Measurements from ENCODE around the gene CMYA5. TPM values are rescaled to one million over a fixed set of nuclear protein-coding genes. Genes with fewer than 3 reads are reported as not detected.

The CMYA5 gene
- total RNA-seq, 3 donors from 2014 or later: 5.0 to 132 (median 37.0) TPM

DNA sequence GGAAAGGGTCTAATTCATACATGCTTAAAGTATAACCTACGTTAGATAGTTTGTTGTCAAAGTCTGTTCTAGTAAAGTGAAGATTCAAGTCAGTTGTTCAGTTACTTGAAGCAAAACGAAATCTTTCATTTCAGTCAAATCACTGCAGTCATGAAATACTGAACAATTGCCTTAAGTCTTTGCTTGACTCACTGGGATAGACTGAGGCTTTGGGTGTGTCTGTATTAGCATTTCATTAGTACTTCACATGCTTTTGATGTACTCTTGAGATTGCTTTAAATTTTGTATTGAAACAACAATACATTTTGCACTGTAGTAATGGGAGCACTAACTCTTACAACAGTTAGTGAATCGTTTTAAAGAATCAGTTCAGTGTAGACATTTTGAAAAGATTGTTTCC is 4.0 kb upstream of the CMYA5 start:
- Histone ChIP-seq H3K27me3 (no peaks in the 10 kb centered on the region), H3K4me3 (no peak overlapping the region), H3K27ac (no peak overlapping the region), H3K4me1 (no peaks in the 10 kb centered on the region), H3K36me3 (no peaks in the 10 kb centered on the region), H3K9me3 (no peaks in the 10 kb centered on the region)
- intact Hi-C loops (cut with DNase I; ENCODE audit: low total_unique reads): no loop called here
- no peak for TF ChIP-seq POLR2AphosphoS5 (IDR thresholded peaks at IDR 0.05)
- no peak for TF ChIP-seq POLR2A (IDR thresholded peaks at IDR 0.05)
- TF ChIP-seq, protein P1, sequence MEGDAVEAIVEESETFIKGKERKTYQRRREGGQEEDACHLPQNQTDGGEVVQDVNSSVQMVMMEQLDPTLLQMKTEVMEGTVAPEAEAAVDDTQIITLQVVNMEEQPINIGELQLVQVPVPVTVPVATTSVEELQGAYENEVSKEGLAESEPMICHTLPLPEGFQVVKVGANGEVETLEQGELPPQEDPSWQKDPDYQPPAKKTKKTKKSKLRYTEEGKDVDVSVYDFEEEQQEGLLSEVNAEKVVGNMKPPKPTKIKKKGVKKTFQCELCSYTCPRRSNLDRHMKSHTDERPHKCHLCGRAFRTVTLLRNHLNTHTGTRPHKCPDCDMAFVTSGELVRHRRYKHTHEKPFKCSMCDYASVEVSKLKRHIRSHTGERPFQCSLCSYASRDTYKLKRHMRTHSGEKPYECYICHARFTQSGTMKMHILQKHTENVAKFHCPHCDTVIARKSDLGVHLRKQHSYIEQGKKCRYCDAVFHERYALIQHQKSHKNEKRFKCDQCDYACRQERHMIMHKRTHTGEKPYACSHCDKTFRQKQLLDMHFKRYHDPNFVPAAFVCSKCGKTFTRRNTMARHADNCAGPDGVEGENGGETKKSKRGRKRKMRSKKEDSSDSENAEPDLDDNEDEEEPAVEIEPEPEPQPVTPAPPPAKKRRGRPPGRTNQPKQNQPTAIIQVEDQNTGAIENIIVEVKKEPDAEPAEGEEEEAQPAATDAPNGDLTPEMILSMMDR (IDR thresholded peaks at IDR 0.05): no peak
- DNase-seq (ENCODE audit: low spot score in 2 of 2): no peak

DNA sequence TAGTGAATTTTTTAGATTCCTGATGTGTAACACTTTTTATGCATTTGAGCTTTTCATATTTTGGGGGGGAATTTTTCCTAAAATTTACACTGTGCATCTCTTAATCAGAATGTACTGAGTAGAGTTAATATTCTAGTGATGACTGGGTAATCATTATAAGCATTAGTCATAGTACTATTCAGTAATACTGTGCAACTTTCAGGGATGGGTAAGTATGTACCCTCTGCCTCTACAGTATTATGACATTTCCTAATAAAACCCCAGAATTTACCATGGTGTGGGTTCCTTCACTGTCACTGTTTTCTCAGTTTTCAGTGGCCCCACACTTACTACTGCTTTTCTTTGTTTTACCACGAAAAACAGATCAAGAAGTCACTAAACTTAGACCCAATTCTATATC is 2.8 kb upstream of the CMYA5 start:
- no peaks in the 10 kb centered on the region for H3K27me3 ChIP-seq
- no peak for TF ChIP-seq POLR2A (IDR thresholded peaks at IDR 0.05)
- no peak for TF ChIP-seq POLR2AphosphoS5 (IDR thresholded peaks at IDR 0.05)
- TF ChIP-seq, protein P1 (IDR thresholded peaks at IDR 0.05): no peak
- intact Hi-C loops (cut with DNase I; ENCODE audit: low total_unique reads): no loop called here
- DNase-seq (ENCODE audit: low spot score in 2 of 2): no peak
- H3K27ac ChIP-seq: no peak overlapping the region
- peaks cover 0 to 9% of the 10 kb centered on the region in 2 donors for H3K4me1 ChIP-seq
- no peaks in the 10 kb centered on the region for H3K9me3 ChIP-seq
- H3K4me3 ChIP-seq: no peak overlapping the region
- H3K36me3 ChIP-seq: no peaks in the 10 kb centered on the region

DNA sequence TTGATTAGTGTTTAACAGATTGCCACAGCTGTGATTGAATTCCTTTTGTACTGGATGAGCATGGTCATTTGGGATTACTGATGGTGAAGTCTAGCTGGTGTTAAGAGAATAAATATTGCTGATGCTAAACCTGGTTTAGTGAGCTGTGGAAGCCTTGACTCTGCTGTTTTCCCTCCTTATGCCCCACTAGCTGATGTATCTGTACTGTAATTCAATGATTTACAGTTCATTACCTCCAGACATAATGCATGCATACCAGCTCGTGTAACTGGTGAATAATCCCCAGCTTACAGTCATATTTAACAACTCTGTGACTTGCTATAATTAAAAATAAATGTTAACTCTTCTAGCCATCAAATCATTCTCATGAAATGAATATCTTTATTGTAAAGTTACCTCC is 1.7 kb upstream of the CMYA5 start:
- intact Hi-C loops (cut with DNase I; ENCODE audit: low total_unique reads): no loop called here
- Histone ChIP-seq H3K9me3 (no peaks in the 10 kb centered on the region), H3K36me3 (no peaks in the 10 kb centered on the region), H3K27ac (peak overlapping the region in 1 of 2 donors; percentile 95), H3K4me1 (peaks cover 0 to 9% of the 10 kb centered on the region in 2 donors), H3K4me3 (no peak overlapping the region), H3K27me3 (no peaks in the 10 kb centered on the region)
- TF ChIP-seq, protein P1 (IDR thresholded peaks at IDR 0.05): no peak
- TF ChIP-seq POLR2AphosphoS5 (IDR thresholded peaks at IDR 0.05) (no peak), POLR2A (IDR thresholded peaks at IDR 0.05) (no peak)
- no peak for DNase-seq (ENCODE audit: low spot score in 2 of 2)

DNA sequence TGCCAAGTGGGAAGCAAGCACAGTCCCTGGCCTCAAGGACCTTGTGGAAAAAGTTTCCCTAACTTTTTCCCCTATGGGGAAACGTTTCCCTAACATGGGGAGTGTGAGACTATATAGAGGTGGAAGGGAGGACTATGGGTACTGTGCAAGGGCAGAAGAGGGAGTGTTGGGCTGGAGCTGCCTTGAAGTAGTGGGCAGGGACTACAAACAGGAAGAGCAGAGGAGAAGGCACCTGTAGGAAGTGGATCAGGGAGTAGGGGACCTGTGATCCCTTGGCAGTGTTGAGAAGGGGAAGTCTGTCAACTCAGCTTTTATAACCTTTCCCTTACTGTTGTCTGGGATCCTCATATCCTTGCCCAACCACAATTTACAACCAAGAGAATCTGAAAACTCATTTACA is 1.4 kb downstream of the CMYA5 start:
- Histone ChIP-seq H3K27ac (peak overlapping the region; percentile 95 to 97), H3K36me3 (no peaks in the 10 kb centered on the region), H3K4me1 (peaks cover 0 to 9% of the 10 kb centered on the region in 2 donors), H3K9me3 (no peaks in the 10 kb centered on the region), H3K27me3 (no peaks in the 10 kb centered on the region), H3K4me3 (peak overlapping the region in 2 of 3 donors; percentile 68 to 90)
- no peak for DNase-seq (ENCODE audit: low spot score in 2 of 2)
- TF ChIP-seq, protein P1 (IDR thresholded peaks at IDR 0.05): no peak
- TF ChIP-seq POLR2A (IDR thresholded peaks at IDR 0.05): no peak
- no peak for TF ChIP-seq POLR2AphosphoS5 (IDR thresholded peaks at IDR 0.05)
- intact Hi-C loops (cut with DNase I; ENCODE audit: low total_unique reads): no loop called here

DNA sequence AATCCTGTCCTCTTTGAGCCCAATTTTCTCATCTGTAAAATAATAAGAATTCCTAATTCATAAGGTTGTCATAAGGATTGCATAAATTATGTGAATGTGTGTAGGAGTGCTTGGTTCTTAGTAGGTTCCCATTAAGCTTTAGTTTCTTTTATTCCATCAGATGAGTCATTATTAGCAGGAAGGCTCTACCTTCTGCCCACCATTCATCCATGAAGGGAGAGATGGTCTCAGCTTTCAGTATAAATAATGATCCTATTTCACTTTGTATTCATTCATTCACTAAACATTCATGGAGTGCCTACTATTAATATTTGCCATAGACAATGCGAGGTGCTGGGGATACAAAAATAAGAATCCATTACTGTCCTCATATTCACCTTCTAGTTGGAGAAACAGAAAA is 3.0 kb downstream of the CMYA5 start:
- DNase-seq (ENCODE audit: low spot score in 2 of 2): no peak
- intact Hi-C loops (cut with DNase I; ENCODE audit: low total_unique reads): no loop called here

More for the DNA sequence above, 3.0 kb downstream of the CMYA5 start:
- TF ChIP-seq POLR2AphosphoS5 (IDR thresholded peaks at IDR 0.05) (no peak), POLR2A (IDR thresholded peaks at IDR 0.05) (no peak)
- TF ChIP-seq, protein P1 (IDR thresholded peaks at IDR 0.05): no peak
- Histone ChIP-seq H3K4me3 (no peak overlapping the region), H3K36me3 (no peaks in the 10 kb centered on the region), H3K9me3 (no peaks in the 10 kb centered on the region), H3K4me1 (peaks cover 0 to 9% of the 10 kb centered on the region in 2 donors), H3K27me3 (no peaks in the 10 kb centered on the region), H3K27ac (no peak overlapping the region)

Measured in breast epithelium (tissue), 4 donors.